Activated B cell treated with CpG ODN at 0.5 μM for 24 hours (primary cell): ENCODE results near the gene RHOXF2B. TPM values are rescaled to one million over a fixed set of nuclear protein-coding genes. Genes with fewer than 3 reads are reported as not detected.
A peak's percentile ranks its signal among the peaks of the same experiment; 100 is the strongest.
"Not testable (repeated sequence)": the region's sequence is repeated elsewhere in the genome, so short reads cannot be mapped to it uniquely, and the experiment has no call there.

Experiments used
- ATAC-seq: fragments of 200-7000 bp; cut with Tn5 transposase; one replicate; pipeline ENCODE4 v1.10.0; 2021; ENCODE audit warnings: low read depth, mild to moderate bottlenecking, moderate library complexity
- CTCF ChIA-PET: fragments of 350-600 bp; sonication (Branson Sonifier 250); formaldehyde crosslinking; loops from one replicate; lab custom pipeline; 2021; ENCODE audit warnings: antibody characterized with exemption; lab: Charles Lee
- POLR2A ChIA-PET: fragments of 350-600 bp; sonication (Branson Sonifier 250); formaldehyde crosslinking; loops from one replicate; lab custom pipeline; 2021; ENCODE audit warnings: antibody characterized with exemption; lab: Charles Lee
- DNase-seq: peaks from one replicate; pipeline ENCODE4 v3.0.0; 2022
- H3K27ac Mint-ChIP-seq: one replicate; pipeline ENCODE4 v1.8.0; 2020; ENCODE audit warnings: mixed read lengths
- H3K27me3 Mint-ChIP-seq: one replicate; pipeline ENCODE4 v1.8.0; 2021; ENCODE audit warnings: mixed read lengths
- H3K36me3 Mint-ChIP-seq: one replicate; pipeline ENCODE4 v1.8.0; 2021; ENCODE audit warnings: low read depth, mixed read lengths
- H3K4me1 Mint-ChIP-seq: one replicate; pipeline ENCODE4 v1.8.0; 2021; ENCODE audit warnings: mixed read lengths
- H3K4me3 Mint-ChIP-seq: one replicate; pipeline ENCODE4 v1.8.0; 2020; ENCODE audit warnings: mild to moderate bottlenecking, mixed read lengths
- H3K9me3 Mint-ChIP-seq: one replicate; pipeline ENCODE4 v1.8.0; 2020; ENCODE audit warnings: mixed read lengths
- intact Hi-C: fragments of 100-400 bp; cut with micrococcal nuclease; formaldehyde crosslinking; loops from one replicate; pipeline ENCODE4 v1.15.1; 2024
- total RNA-seq: library from RNA; stranded (reverse); gene quantifications from 2 replicates; pipeline ENCODE4 v1.2.3, GENCODE V29; 2022
- TF ChIP-seq, protein P1 (sequence below): fragments of 200-600 bp; IDR thresholded peaks from one replicate; pipeline ENCODE4 v1.8.0; 2022; ENCODE audit warnings: antibody characterized with exemption, mild to moderate bottlenecking

RHOXF2B gene
- total RNA-seq, 1 donor from 2014 or later: not detected

DNA sequence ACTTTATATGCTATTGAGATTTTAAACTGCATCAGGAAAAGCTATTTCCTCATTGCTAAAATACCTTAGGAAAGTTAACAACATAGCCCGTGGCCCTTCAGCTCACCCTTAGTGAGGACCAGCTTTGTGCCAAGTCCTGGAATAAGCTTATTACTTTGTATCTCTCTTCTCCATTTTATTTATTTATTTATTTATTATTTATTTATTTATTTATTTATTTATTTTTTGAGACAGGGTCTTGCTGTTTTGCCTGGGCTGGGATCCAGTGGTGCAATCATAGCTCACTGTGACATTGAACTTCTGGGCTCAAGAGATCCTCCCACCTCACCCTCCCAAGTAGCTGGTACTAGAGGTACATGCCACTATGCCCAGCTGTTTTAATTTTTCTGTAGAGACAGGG lies 31.9 kb upstream of the RHOXF2B start:
- H3K4me3 Mint-ChIP-seq: no peak overlapping the region
- TF ChIP-seq, protein P1, sequence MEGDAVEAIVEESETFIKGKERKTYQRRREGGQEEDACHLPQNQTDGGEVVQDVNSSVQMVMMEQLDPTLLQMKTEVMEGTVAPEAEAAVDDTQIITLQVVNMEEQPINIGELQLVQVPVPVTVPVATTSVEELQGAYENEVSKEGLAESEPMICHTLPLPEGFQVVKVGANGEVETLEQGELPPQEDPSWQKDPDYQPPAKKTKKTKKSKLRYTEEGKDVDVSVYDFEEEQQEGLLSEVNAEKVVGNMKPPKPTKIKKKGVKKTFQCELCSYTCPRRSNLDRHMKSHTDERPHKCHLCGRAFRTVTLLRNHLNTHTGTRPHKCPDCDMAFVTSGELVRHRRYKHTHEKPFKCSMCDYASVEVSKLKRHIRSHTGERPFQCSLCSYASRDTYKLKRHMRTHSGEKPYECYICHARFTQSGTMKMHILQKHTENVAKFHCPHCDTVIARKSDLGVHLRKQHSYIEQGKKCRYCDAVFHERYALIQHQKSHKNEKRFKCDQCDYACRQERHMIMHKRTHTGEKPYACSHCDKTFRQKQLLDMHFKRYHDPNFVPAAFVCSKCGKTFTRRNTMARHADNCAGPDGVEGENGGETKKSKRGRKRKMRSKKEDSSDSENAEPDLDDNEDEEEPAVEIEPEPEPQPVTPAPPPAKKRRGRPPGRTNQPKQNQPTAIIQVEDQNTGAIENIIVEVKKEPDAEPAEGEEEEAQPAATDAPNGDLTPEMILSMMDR: no peak
- no peaks in the 10 kb centered on the region for H3K36me3 Mint-ChIP-seq
- no peaks in the 10 kb centered on the region for H3K27me3 Mint-ChIP-seq
- ChIA-PET CTCF (no interaction called here), POLR2A (no interaction called here)
- H3K9me3 Mint-ChIP-seq: peaks cover 4% of the 10 kb centered on the region
- H3K4me1 Mint-ChIP-seq: no peaks in the 10 kb centered on the region
- DNase-seq (no peak), ATAC-seq (no peak)
- intact Hi-C loops: no loop called here
- H3K27ac Mint-ChIP-seq: no peak overlapping the region

DNA sequence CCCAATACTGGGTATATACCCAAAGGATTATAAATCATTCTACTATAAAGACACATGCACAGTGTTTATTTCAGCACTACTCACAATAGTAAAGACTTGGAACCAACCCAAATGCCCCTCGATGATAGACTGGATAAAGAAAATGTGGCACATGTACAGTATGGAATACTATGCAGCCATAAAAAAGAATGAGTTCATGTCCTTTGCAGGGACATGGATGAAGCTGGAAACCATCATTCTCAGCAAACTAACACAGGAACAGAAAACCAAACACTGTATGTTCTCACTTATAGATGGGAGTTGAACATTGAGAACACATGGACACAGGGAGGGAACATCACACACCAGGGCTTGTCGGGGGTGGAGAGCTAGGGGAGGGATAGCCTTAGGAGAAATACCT lies 27.2 kb upstream of the RHOXF2B start:
- H3K36me3 Mint-ChIP-seq, CTCF ChIA-PET, POLR2A ChIA-PET, H3K27me3 Mint-ChIP-seq, H3K4me3 Mint-ChIP-seq, H3K4me1 Mint-ChIP-seq, H3K9me3 Mint-ChIP-seq, DNase-seq, intact Hi-C loops, H3K27ac Mint-ChIP-seq, ATAC-seq: not testable (repeated sequence)

DNA sequence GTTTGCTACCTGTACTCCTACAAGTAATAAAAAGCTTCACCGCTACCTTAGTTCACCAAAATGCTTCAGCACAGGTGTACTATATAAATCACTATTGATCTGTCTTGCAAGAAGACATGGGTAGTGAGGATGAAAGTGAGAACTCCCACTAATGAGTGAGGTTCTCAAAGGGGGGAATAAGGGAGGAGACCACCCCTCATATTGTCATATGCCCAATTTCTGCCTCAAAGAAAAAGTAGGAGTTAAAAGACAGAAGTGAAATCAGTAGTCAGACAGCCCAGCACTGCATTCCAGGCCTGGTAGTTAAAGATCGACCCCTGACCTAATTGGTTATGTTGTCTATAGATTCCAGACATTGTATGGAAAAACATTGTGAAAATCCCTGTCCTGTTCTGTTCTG lies 23.6 kb upstream of the RHOXF2B start:
- H3K27ac Mint-ChIP-seq, H3K4me1 Mint-ChIP-seq, POLR2A ChIA-PET, ATAC-seq, DNase-seq, H3K27me3 Mint-ChIP-seq, CTCF ChIA-PET, H3K36me3 Mint-ChIP-seq, intact Hi-C loops, H3K4me3 Mint-ChIP-seq: not testable (repeated sequence)
- peaks cover 10% of the 10 kb centered on the region for H3K9me3 Mint-ChIP-seq

DNA sequence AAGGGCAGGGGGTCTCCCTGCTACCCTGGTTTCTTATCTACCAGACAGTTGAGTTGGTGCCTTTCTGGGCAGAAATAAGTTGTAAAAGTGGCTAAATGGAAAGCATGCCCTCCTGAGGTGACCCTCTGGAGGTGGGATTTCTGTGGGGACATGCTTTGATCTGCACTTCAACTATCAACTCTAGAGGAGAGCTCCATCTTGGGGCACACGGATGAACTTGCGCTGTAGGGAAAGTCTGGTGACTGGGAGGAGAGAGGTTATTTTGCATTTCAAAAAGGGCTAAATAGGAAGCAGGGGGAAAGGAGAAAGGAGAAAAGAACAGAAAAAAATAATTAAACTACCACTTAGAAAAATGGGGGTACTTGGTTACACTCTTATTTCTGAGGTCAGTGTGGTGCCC lies 12.7 kb upstream of the RHOXF2B start:
- POLR2A ChIA-PET: no interaction called here
- intact Hi-C loops: no loop called here
- DNase-seq: no peak
- CTCF ChIA-PET: no interaction called here
- Mint-ChIP-seq H3K36me3 (no peaks in the 10 kb centered on the region), H3K9me3 (peaks cover 2% of the 10 kb centered on the region), H3K27ac (no peak overlapping the region), H3K4me3 (no peak overlapping the region), H3K27me3 (no peaks in the 10 kb centered on the region), H3K4me1 (no peaks in the 10 kb centered on the region)
- TF ChIP-seq, protein P1: no peak
- no peak for ATAC-seq

DNA sequence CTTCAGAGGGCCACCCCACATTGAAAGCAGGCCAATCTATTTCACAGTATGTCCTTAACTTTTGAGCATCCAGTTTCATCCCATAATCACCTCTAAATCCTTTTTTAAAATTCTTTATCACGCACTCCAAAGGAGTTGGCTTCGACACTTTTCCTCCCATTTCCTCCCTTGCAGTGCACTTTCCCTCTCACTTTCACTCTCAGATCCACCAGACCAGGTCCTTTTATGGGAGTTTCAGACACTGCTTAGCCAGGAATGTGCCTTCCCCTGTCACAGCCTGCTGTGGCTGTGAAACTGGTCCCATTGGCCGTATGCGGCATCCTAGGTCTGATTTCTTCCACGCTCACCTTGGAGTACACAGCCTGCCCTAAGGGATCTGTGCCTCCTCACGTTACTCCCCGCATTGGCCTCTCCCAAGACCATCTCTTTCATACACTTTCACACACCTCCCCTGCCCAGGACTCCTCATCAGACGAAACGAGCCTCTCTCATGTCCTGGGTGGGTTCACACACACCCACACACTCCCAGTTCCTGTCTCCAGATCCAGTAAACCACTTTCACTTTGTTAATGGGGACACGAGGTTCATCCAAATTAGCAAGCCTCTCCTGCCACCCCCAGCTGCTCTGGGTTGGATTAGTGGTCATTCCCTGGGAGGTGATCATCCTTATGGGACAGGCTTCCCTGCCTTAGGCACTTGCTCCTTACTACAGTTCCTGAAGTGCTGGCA lies 10.0 kb upstream of the RHOXF2B start:
- Mint-ChIP-seq H3K27ac (no peak overlapping the region), H3K4me3 (no peak overlapping the region), H3K4me1 (no peaks in the 10 kb centered on the region), H3K9me3 (no peaks in the 10 kb centered on the region), H3K27me3 (no peaks in the 10 kb centered on the region), H3K36me3 (no peaks in the 10 kb centered on the region)
- POLR2A ChIA-PET: no interaction called here
- DNase-seq (no peak), ATAC-seq (no peak)
- TF ChIP-seq, protein P1: no peak
- intact Hi-C loops: no loop called here
- CTCF ChIA-PET: no interaction called here

DNA sequence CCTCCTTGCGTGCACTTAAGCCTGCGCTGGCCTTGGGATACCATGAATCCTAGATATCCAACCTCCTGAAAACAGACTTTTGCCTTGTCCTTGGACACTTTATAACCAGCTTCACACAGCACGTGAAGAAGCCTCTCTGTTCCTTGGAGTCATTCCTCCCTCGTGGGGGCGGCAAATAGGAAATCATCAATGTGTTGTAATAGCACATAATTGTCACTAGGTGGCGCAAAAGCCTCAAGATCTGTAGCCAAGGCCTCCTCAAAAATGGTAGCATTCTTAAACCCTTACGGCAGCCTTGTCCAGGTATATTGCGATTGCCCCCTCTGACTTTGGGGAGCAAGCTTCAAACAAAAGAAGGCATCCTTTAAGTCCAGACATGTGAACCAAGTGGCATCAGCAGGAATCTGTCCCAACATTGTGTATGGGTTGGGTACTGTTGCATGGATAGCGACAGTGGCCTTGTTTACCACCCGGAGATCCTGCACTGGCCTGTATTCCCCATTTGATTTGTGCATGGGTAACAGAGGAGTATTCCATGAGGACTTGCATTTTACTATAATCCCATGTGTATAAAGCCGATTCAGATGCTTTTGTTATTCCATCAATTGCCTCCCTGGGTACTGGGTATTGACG lies 8.2 kb upstream of the RHOXF2B start:
- CTCF ChIA-PET, DNase-seq, POLR2A ChIA-PET, H3K4me3 Mint-ChIP-seq, H3K36me3 Mint-ChIP-seq, intact Hi-C loops, H3K27ac Mint-ChIP-seq, H3K9me3 Mint-ChIP-seq, H3K4me1 Mint-ChIP-seq, H3K27me3 Mint-ChIP-seq: not testable (repeated sequence)
- peak; percentile 42 for ATAC-seq

DNA sequence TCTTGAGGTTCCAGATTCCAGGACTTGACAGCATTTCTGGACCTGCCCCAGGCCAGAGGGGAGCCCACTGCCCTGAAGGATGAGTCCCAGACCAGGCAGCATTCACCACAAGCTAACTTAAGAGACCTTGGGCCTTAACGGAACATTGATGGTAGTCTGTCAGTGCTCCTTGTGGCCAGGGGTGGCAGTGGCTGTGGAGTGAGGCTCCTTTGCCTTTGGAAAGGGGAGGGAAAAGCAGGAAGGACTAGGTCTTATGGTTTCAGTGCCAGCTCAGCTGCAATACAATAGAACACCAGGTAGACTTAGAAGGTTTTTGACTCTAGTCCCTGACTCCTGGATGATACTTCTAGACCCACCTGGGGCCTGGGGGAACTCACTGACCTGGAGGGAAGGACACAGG lies 11.3 kb downstream of the RHOXF2B start:
- ATAC-seq, POLR2A ChIA-PET, H3K27ac Mint-ChIP-seq, H3K36me3 Mint-ChIP-seq, CTCF ChIA-PET, H3K9me3 Mint-ChIP-seq, DNase-seq, H3K4me1 Mint-ChIP-seq, intact Hi-C loops, H3K27me3 Mint-ChIP-seq, H3K4me3 Mint-ChIP-seq: not testable (repeated sequence)

DNA sequence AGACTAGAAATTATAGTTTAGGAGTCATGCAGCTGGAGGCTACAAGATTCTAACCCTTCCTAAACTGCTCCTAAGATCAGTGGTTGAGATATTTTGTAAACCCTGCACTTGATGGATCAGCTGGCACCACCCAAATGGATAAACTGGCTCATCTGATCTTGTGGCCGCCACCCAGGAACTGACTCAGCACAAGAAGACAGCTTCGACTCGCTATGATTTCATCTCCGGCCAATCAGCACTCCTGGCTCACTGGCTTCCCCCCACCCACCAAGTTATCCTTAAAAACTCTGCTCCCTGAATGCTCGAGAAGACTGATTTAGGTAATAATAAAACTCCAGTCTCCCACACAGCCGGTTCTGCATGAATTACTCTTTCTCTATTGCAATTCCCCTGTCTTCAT lies 34.8 kb downstream of the RHOXF2B start:
- H3K4me3 Mint-ChIP-seq, POLR2A ChIA-PET, CTCF ChIA-PET, ATAC-seq, H3K27ac Mint-ChIP-seq, H3K36me3 Mint-ChIP-seq, intact Hi-C loops, H3K27me3 Mint-ChIP-seq, H3K4me1 Mint-ChIP-seq, H3K9me3 Mint-ChIP-seq, DNase-seq: not testable (repeated sequence)

DNA sequence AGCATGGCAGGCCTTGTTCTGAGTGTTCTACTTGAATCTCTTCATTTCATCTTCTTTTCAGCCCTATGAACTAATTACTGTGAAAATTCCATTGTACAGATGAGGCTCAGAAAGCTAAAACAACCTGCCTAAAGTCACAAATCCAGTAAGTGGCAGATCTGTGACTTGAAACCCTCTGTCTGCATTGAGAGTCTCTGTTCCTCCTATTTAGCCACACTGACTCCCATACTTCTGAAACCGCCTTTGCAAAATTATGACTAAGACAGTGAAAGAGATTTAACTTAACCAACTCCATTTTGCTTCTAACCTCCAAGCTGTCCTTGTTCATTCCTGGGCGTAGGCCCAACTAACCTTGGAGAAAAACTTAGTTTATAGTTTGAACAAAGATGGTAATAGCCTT lies 35.2 kb downstream of the RHOXF2B start:
- H3K4me1 Mint-ChIP-seq, H3K36me3 Mint-ChIP-seq, CTCF ChIA-PET, POLR2A ChIA-PET, H3K27me3 Mint-ChIP-seq, H3K27ac Mint-ChIP-seq, ATAC-seq, intact Hi-C loops, H3K4me3 Mint-ChIP-seq, H3K9me3 Mint-ChIP-seq, DNase-seq: not testable (repeated sequence)
